GM18508 (cell line): ENCODE data around the gene SPDYE1.

ENCODE experiments used
- ATAC-seq: cut with Tn5 transposase; IDR thresholded peaks from one replicate; pipeline ENCODE4 v1.9.1; 2021; ENCODE audit warnings: moderate number of reproducible peaks; ENCODE audit not compliant: insufficient read depth, unreplicated experiment

The SPDYE1 gene

DNA sequence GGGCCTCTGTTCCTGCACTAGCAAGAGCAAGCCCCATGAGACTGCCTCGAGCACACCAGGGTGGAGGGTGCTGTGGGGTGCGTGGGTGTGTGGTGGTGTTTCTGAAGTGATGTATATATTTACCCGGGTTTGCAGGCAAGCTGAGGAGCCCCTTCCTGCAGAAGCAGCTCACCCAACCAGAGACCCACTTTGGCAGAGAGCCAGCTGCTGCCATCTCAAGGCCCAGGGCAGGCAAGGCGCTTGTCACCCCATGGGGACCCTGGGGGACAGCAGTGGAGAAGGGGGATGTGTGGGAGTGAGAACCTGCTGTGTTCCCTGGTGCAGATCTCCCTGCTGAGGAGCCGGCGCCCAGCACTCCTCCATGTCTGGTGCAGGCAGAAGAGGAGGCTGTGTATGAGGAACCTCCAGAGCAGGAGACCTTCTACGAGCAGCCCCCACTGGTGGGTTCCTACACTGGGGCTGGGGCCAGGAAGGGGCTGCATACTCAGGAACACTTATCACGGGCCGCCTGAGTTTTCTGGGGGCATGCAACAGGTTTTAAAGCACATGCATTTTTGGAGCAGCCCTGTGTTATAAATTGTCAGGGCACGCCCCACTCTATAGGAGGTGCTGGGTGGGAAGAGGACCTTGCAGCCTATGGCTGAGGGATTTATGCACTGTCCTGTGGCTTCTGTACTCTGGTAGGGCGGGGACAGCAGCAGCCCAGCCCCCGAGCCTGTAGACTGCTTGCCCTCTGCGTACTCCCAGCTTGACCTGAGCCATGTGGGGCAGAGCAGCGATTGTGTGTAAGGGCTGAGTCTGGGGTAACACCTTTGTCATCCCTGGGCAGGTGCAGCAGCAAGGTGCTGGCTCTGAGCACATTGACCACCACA, 61.8 kb downstream of the SPDYE1 start:
- ATAC-seq, result no peak
